ENCODE measurements around the gene NKX2-8.
A peak's percentile ranks its signal among the peaks of the same experiment; 100 is the strongest.

NKX2-8 gene

GRCh38 chr14:36604757-36605505 is 22.5 kb upstream of the NKX2-8 start:
- ATAC-seq (ENCODE audit: low read depth) (peak; percentile 85), DNase-seq (ENCODE audit: low spot score) (no peak)
- no peaks in the 10 kb centered on the region for H3K9me3 ChIP-seq (ENCODE audit: severe bottlenecking)
- no peaks in the 10 kb centered on the region for H3K4me1 ChIP-seq (ENCODE audit: insufficient read depth, poor library complexity, severe bottlenecking)
- peaks cover 28% of the 10 kb centered on the region for H3K27me3 ChIP-seq (ENCODE audit: insufficient read depth, poor library complexity, severe bottlenecking)
- peak; percentile 96 for TF ChIP-seq CTCF (IDR thresholded peaks at IDR 0.05; ENCODE audit: poor library complexity, severe bottlenecking)
- no peaks in the 10 kb centered on the region for H3K36me3 ChIP-seq (ENCODE audit: low read depth)
- no peak overlapping the region for H3K27ac ChIP-seq (ENCODE audit: poor library complexity, severe bottlenecking)
- no peak overlapping the region for H3K4me3 ChIP-seq (ENCODE audit: severe bottlenecking)

GRCh38 chr14:36600431-36600830 is 18.0 kb upstream of the NKX2-8 start:
- Histone ChIP-seq H3K27me3 (ENCODE audit: insufficient read depth, poor library complexity, severe bottlenecking) (peaks cover 4% of the 10 kb centered on the region), H3K4me3 (ENCODE audit: severe bottlenecking) (no peak overlapping the region), H3K4me1 (ENCODE audit: insufficient read depth, poor library complexity, severe bottlenecking) (no peaks in the 10 kb centered on the region), H3K36me3 (ENCODE audit: low read depth) (no peaks in the 10 kb centered on the region), H3K9me3 (ENCODE audit: severe bottlenecking) (no peaks in the 10 kb centered on the region), H3K27ac (ENCODE audit: poor library complexity, severe bottlenecking) (no peak overlapping the region)
- ATAC-seq (ENCODE audit: low read depth) (no peak), DNase-seq (ENCODE audit: low spot score) (no peak)
- no peak for TF ChIP-seq CTCF (IDR thresholded peaks at IDR 0.05; ENCODE audit: poor library complexity, severe bottlenecking)

GRCh38 chr14:36591482-36591881 is 9.1 kb upstream of the NKX2-8 start:
- no peak for TF ChIP-seq CTCF (IDR thresholded peaks at IDR 0.05; ENCODE audit: poor library complexity, severe bottlenecking)
- no peaks in the 10 kb centered on the region for H3K4me1 ChIP-seq (ENCODE audit: insufficient read depth, poor library complexity, severe bottlenecking)
- DNase-seq (ENCODE audit: low spot score) = no peak
- H3K27ac ChIP-seq (ENCODE audit: poor library complexity, severe bottlenecking) = no peak overlapping the region
- no peaks in the 10 kb centered on the region for H3K9me3 ChIP-seq (ENCODE audit: severe bottlenecking)
- H3K4me3 ChIP-seq (ENCODE audit: severe bottlenecking) = no peak overlapping the region
- no peaks in the 10 kb centered on the region for H3K36me3 ChIP-seq (ENCODE audit: low read depth)
- no peak; the same call in 2 of the 3 replicates for ATAC-seq (ENCODE audit: low read depth)
- peaks cover 27% of the 10 kb centered on the region for H3K27me3 ChIP-seq (ENCODE audit: insufficient read depth, poor library complexity, severe bottlenecking)

GRCh38 chr14:36588788-36589187 is 6.4 kb upstream of the NKX2-8 start:
- no peak for TF ChIP-seq CTCF (IDR thresholded peaks at IDR 0.05; ENCODE audit: poor library complexity, severe bottlenecking)
- no peaks in the 10 kb centered on the region for H3K4me1 ChIP-seq (ENCODE audit: insufficient read depth, poor library complexity, severe bottlenecking)
- H3K27me3 ChIP-seq (ENCODE audit: insufficient read depth, poor library complexity, severe bottlenecking) = peaks cover 24% of the 10 kb centered on the region
- ATAC-seq (ENCODE audit: low read depth) (no peak), DNase-seq (ENCODE audit: low spot score) (no peak)
- no peak overlapping the region for H3K4me3 ChIP-seq (ENCODE audit: severe bottlenecking)
- no peaks in the 10 kb centered on the region for H3K9me3 ChIP-seq (ENCODE audit: severe bottlenecking)
- H3K27ac ChIP-seq (ENCODE audit: poor library complexity, severe bottlenecking) = no peak overlapping the region
- no peaks in the 10 kb centered on the region for H3K36me3 ChIP-seq (ENCODE audit: low read depth)

- ATAC-seq (ENCODE audit: low read depth) = no peak
- H3K9me3 ChIP-seq (ENCODE audit: severe bottlenecking) = no peaks in the 10 kb centered on the region
- TF ChIP-seq CTCF (IDR thresholded peaks at IDR 0.05; ENCODE audit: poor library complexity, severe bottlenecking) = no peak
- no peak overlapping the region for H3K27ac ChIP-seq (ENCODE audit: poor library complexity, severe bottlenecking)
- H3K4me1 ChIP-seq (ENCODE audit: insufficient read depth, poor library complexity, severe bottlenecking) = no peaks in the 10 kb centered on the region
- peaks cover 18% of the 10 kb centered on the region for H3K27me3 ChIP-seq (ENCODE audit: insufficient read depth, poor library complexity, severe bottlenecking)
- no peaks in the 10 kb centered on the region for H3K36me3 ChIP-seq (ENCODE audit: low read depth)
- no peak for DNase-seq (ENCODE audit: low spot score)
- H3K4me3 ChIP-seq (ENCODE audit: severe bottlenecking) = no peak overlapping the region
Measured at GRCh38 chr14:36588119-36588518, 5.7 kb upstream of the NKX2-8 start.

Measured in RWPE2 (cell line).